Astrocyte of the spinal cord (primary cell): ENCODE measurements around the gene BASP1.
"Not testable (repeated sequence)": the region's sequence is repeated elsewhere in the genome, so short reads cannot be mapped to it uniquely, and the experiment has no call there.

ENCODE experiments used
- DNase-seq: peaks from one replicate; pipeline ENCODE4 v3.0.0; 2011; ENCODE audit warnings: low read depth, low spot score
- H3K4me3 ChIP-seq: 2 replicates; pipeline ENCODE4 v1.5.1; 2011; ENCODE audit warnings: low read depth, mild to moderate bottlenecking, low read length, moderate library complexity
- in situ Hi-C: cut with HindIII; loops from 2 replicates; pipeline ENCODE4 v1.10.0; 2017; ENCODE audit warnings: low sequenced_read_pairs
- TF ChIP-seq, protein P1 (sequence below): IDR thresholded peaks from 2 replicates; pipeline ENCODE4 v1.5.1; 2012; ENCODE audit warnings: low read depth, mild to moderate bottlenecking, low read length, inconsistent platforms

The BASP1 gene

DNA sequence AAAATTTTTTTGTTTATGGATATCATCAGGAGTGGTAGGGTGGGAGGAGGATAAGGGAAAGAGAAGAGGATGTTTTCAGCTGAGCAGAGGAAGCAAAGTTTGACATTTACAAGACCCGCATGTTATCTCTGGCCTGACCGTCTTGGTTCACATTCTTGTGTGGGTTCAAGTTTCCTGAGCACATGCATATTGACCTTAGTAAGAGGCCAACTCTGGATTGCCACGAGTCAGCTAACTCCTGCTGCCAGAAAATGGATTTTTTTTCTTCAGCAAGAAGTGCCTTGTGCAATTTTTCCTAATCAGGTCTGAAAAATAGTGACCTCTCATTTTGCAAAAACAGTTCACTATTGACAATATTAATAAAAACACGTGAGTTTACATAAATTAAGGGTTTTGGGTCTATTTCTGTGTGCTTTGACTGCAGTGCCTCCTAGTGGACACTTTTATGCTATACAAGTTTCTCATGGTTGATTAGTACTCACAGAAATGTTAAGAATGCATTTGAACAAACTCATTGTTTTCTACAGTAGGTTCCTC is 27.1 kb upstream of the BASP1 start:
- TF ChIP-seq, protein P1, sequence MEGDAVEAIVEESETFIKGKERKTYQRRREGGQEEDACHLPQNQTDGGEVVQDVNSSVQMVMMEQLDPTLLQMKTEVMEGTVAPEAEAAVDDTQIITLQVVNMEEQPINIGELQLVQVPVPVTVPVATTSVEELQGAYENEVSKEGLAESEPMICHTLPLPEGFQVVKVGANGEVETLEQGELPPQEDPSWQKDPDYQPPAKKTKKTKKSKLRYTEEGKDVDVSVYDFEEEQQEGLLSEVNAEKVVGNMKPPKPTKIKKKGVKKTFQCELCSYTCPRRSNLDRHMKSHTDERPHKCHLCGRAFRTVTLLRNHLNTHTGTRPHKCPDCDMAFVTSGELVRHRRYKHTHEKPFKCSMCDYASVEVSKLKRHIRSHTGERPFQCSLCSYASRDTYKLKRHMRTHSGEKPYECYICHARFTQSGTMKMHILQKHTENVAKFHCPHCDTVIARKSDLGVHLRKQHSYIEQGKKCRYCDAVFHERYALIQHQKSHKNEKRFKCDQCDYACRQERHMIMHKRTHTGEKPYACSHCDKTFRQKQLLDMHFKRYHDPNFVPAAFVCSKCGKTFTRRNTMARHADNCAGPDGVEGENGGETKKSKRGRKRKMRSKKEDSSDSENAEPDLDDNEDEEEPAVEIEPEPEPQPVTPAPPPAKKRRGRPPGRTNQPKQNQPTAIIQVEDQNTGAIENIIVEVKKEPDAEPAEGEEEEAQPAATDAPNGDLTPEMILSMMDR, result peak; percentile 69
- peak; percentile 81 for DNase-seq
- H3K4me3 ChIP-seq, result no peak overlapping the region
- in situ Hi-C loops, result no loop called here

DNA sequence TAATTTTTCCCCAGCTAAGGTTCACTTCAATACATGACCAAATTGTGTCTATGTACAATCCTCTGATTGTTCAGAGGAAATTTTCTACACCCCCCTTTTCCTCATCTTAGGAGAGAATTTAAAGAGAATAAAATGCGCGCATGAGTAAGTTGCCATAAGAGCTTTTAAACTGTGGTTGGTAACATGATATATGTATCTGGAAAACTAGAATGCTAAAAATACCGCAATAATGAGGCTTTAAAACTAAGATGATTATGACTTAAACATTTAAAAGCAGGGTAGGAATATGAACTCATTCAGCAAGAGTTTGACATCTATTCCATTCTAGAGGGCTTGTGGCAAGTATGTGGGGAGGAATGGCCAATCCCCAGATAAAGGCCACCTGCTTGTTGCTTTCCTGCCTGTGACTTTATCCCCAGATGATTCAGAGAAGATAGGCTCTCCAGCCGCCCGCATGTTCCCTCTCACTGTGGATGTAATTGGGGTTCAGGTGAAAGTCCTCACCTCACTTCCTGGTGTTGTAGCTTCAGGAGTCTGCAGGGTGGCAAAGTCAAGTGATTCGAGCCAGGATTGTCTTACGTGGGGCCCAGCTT is 26.5 kb upstream of the BASP1 start:
- in situ Hi-C loops, result no loop called here
- DNase-seq, result no peak
- TF ChIP-seq, protein P1, result no peak
- H3K4me3 ChIP-seq, result no peak overlapping the region

DNA sequence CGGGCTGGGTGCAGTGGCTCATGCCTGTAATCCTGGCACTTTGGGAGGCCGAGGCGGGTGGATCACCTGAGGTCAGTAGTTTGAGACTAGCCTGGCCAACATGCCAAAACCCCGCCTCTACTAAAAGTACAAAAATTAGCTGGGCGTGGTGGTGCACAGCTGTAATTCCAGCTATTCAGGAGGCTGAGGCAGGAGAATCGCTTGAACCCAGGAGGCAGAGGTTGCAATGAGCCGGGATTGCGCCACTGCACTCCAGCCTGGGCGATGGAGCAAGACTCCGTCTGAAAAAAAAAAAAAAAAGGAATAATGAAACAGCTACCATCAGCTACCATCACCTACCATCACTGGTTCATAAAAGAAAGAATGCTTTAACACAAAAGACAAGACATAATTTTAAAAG is 25.9 kb upstream of the BASP1 start:
- DNase-seq, H3K4me3 ChIP-seq, in situ Hi-C loops: not testable (repeated sequence)

DNA sequence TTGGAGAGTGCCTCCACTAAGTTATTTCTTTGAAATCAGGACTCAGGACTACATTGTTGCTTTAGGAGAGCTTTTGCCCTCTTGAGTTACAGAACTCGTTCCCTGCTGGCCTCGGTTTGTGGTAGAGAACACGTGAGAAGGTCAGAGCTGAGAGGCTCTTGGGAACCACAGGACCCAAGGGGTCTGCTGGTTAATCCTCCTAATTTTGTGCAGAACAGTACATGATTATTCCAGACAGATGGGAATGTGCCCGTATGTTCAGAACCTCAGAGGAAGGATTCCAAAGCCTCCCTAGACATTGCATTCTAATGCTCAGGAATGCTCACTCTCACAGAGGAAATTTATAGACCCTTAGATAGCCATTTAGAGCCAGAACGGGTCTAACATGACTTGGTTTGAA is 25.2 kb upstream of the BASP1 start:
- TF ChIP-seq, protein P1, result no peak
- in situ Hi-C loops, result no loop called here
- no peak overlapping the region for H3K4me3 ChIP-seq
- no peak for DNase-seq

DNA sequence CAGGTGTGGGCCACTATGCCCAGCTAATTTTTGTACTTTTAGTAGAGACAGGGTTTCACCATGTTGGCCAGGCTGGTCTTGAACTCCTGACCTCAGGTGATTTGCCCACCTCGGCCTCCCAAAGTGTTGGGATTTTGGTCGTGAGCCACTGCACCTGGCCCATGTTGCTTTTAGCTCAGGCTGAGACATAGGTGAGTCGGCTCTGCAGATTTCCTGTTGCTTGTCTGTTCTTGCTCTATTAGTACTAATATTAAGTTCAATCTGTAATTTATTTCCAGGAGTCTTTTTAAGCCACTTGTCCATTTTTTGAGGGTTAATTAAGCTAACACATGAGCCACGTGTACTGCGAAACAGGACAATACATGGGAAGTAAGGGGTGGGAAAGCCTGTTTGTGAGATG is 21.4 kb upstream of the BASP1 start:
- H3K4me3 ChIP-seq, result no peak overlapping the region
- in situ Hi-C loops, result no loop called here
- TF ChIP-seq, protein P1, result no peak
- DNase-seq, result no peak

DNA sequence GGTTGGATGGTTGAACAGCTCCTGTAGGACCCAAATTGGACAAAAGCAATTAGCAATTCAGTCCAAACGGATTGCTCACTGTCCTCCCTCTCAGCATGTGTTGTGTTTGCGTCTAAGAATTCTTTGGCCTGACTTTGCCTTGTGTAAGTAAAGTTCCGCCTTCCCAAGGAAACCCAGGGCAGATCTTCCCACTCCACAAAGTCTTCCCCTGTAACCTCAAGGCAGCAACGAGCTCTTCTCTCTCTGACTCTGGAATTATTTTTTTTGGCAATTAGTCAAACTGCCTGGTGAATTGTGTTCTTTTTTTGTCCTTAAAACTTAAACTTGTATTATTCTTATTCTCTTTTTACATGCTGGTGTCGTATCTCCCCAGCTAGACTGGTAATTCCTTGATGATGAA is 20.7 kb upstream of the BASP1 start:
- TF ChIP-seq, protein P1, result no peak
- in situ Hi-C loops, result no loop called here

DNA sequence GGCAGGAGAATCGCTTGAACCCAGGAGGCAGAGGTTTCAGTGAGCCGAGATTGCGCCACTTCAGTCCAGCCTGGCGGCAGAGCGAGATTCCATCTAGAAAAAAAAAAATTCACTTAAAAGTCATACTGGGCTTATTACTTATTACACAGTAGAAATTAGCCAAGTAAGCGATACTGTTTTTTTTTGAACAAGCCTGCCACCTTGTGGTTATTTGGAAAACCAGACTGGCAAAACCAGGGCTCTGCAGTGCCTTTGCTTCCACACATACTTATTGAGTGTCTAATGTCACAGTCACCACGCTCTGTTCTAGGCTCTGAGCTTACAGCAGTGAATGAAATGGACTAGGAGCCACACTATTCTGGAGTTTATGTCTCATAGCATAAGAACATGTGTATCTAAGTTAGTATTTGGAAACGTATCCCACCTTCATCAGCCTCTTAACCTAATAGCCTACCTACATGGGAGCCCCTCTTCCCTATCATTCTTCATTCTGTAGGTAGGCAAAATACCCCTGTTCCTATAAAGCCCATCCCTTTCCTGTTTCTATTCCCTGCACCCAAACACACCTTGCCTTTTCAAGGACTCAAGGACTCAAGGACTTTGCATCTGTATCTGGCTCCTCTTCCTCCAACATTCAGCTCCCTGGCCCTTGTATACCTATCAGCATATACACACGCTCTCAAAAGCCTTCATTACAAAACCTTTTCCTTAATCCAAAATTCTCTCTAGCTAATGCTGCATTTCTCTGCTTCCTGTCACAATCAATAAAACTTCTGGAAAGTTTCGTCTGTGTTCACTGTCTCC is 13.9 kb upstream of the BASP1 start:
- in situ Hi-C loops, result no loop called here
- TF ChIP-seq, protein P1, result peak; percentile 76
- DNase-seq, result peak; percentile 77
- H3K4me3 ChIP-seq, result no peak overlapping the region

More for the DNA sequence above, 20.7 kb upstream of the BASP1 start:
- DNase-seq, result peak; percentile 46
- H3K4me3 ChIP-seq, result no peak overlapping the region
